GM18858 (cell line): ENCODE data around the gene MEPCE.

ENCODE experiments used
- ATAC-seq: cut with Tn5 transposase; IDR thresholded peaks from one replicate; pipeline ENCODE4 v1.9.1; 2021; ENCODE audit not compliant: unreplicated experiment

The MEPCE gene

GRCh38 chr7:100402241-100402640 is 27.4 kb upstream of the MEPCE start:
- ATAC-seq, result no peak

- ATAC-seq, result no peak
Measured at GRCh38 chr7:100406767-100407166, 22.9 kb upstream of the MEPCE start.

- ATAC-seq, result no peak
Measured at GRCh38 chr7:100407285-100408180, 22.1 kb upstream of the MEPCE start.

GRCh38 chr7:100411101-100411500 is 18.5 kb upstream of the MEPCE start:
- ATAC-seq, result no peak

DNA sequence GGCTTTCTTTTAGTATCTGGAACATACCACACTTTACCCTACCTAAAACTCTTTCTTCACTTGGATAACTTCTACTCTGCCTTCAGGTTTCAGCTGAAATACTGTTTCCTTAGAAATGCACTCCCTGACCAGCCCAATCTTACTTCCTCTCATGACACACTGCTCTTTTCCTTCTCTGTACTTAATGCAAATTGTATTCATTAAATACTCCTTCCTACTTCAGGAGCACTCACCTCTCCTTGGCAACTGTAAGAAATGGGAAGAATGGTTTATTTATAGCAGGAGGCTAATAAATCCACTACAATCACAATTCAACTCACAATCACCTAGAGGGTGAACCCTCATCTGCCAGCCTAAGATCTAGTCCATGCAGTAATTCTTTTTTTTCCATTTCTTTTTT is 16.3 kb upstream of the MEPCE start:
- no peak for ATAC-seq

GRCh38 chr7:100413889-100414288 is 15.7 kb upstream of the MEPCE start:
- no peak for ATAC-seq

GRCh38 chr7:100415448-100415847 is 14.2 kb upstream of the MEPCE start:
- ATAC-seq, result no peak

DNA sequence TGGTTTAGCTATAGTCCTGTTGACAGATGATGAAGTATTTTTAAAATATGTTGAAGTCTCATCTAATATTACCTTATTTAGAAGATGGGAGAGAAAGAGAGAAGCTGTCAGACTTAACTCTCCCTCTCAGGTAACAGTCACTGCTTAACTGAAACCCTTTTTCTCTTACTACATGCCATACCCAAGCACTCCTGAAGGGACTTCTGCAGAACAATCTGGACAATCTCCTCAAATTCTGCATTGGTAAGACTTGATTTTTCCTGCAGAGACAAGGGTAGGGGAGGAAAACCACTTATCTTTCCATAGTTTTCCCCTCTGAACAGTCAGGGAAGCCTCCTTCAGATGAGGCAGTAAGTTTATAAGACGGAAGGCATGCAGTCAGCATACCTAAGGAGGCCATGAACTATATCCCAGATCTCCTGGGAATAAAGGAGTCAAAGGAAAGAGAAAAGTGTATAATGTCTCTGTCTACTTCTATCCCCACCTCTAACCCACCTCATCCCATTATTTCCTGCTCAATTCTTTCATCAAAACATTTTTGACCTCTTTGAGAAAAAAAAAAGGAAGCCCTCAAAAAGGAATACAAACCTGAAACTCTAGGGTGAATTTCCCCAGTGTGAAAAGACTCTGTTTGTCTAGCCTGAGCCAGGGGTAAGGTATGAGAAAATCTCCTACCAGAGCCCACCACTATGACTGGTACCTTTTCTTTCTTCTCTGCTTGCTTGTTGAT is 10.5 kb upstream of the MEPCE start:
- ATAC-seq, result no peak

DNA sequence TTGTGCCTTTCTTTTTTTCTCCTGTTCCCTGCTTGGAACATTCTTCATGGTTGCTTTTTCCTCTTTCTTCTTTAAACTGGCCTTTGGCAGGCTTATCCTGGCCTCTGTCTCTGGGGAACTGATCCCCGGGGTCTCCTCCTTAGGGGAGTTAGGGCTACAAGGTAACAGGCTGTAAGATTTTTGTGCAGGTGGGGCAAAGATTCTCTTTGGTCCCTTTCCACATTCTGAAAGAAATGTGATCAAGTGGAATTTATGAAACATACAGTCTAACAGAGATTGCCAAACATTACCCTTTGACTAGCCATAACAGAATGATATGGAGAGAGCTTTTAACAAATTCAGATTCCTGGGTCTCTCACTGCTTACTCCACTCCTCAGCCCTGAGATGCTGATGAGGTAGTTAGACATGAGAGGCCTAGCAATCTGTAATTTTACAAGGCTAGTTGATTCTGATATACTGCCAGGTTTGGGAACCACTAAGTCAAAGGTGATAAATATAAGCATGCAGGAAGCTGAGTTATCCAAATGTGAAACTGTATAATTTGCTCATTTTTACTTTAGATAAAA is 9.9 kb upstream of the MEPCE start:
- no peak for ATAC-seq

DNA sequence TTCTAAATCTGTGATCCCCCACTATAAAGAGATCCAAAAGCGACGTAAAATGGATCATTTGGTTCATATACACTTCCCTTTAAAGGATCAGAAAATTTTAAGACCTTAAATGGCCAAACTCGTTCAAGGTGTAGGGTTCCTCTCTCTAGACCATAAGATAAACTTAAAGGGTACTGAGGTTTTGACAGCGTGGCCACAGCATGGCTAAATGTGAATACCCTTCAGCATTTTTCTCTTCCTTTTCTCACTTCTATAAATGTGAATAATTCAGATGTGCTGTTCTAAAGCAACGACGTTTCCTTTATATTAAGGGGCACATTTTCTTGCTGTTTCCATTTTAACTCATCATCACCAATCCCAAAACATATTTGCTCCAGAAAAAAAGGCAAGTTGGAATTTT is 6.3 kb upstream of the MEPCE start:
- ATAC-seq, result no peak

DNA sequence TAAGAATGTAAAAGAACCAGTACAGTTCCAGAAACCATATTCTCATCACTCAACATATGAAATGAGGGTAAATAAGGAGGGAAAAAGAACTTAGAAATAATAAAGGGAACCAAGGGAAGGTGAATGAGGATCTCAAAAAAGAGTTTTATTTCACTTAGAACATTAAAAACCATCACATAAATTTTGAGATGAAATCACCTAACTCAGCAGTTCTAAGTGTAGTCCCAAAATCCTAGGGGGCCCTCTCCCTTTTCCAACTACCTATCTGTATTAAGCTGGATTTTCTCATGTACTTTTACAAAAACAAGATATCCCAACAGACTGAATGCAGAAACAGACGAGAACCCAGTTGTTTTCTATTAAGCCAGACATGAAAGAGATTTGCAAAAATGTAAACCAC is 4.3 kb upstream of the MEPCE start:
- ATAC-seq, result no peak

GRCh38 chr7:100426516-100426915 is 3.1 kb upstream of the MEPCE start:
- ATAC-seq, result no peak

DNA sequence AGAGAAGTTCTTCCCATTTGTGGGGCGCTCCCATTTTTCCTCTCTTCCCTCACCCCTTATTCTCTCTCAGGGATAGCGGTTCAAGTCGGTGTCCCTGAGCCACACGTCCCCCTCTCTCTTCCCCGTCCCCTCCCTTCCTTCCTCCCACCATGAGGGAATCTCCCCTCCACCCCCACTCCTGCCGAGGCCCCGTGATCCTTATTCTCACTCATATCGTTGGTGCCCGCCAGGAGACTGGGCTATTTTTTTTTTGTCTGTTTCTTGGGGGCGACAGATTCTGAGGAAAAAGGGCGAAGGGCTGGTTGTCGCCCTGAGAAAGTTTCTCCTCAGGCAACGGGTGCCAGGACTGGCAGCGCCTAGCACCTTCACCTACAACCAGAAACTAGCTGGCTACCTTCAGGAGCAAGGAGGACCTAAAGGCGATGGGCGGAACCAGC is 1.9 kb upstream of the MEPCE start:
- ATAC-seq, result no peak

DNA sequence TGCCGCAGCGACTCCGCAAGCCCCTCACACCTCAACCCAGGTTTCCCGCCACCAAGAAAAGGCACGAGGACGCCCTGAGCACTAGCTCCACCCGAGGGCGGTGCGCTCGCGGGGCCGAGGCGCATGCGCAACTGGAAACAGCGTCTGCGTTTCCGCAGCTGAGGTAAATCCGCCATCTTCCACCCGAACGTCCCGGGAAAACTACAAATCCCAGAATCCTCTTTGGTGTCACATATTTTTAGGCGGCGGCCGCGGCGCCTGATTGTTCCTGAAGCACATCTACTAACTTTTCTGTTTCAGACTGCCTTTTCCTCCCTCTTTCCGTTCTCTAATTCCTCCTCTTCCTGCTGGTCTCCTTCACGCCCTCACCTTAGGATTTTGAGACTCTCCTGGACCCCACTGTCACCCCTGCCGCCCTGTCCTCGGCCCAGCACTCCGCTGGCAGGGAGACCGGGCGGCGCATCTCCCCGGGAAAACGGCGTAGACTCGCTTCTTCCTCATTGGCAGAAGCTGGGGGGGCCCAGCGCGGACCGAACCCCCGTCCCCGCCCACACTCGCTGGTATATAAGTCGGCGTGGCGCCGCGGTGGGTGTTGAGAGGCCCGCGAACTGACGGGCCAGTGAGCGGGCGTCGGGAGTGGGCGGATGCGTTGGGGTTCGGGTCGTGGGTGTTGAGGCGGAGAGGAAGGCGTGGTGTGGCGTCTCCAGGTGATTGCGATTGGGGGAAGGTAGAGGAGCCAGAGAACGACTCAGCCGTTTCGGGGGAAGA is 1.2 kb upstream of the MEPCE start, which contains the start of gene ZCWPW1:
ZCWPW1 (minus strand) TSS at position 505 of the 768 bp plus-strand sequence. CDS start 8,054 bp downstream, outside the sequence.
- ATAC-seq, result peak; percentile 28

- ATAC-seq, result peak; percentile 36
Measured at GRCh38 chr7:100428967-100429636, 529 bp upstream of the MEPCE start.

- no peak for ATAC-seq
Measured at GRCh38 chr7:100430493-100431285, 1.1 kb downstream of the MEPCE start.

- ATAC-seq, result no peak
Measured at GRCh38 chr7:100431286-100431735, 1.7 kb downstream of the MEPCE start.

DNA sequence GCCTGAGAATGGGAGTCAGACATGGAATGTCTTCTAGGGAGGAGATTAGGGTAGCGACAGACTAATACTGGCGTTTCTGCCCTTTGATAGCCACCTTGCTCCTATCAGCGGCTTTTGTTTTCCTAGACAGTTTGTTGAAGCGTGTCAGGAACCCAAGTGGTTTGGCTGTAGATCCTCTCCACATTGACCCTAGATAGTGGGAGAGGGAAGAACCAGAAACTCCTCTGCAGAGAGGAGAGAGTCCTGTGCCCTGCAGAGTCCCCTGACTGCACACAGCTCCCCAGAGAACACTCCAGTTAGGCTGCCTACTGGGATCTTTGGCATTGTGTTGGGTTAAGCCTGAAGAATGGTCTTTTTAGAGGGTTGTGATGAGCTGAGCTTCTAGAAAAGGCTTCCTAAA is 2.4 kb downstream of the MEPCE start:
- ATAC-seq, result no peak

- ATAC-seq, result no peak
Measured at GRCh38 chr7:100432621-100433275, 3.1 kb downstream of the MEPCE start.
